B cell (primary cell): ENCODE measurements around the gene DAD1. TPM values are rescaled to one million over a fixed set of nuclear protein-coding genes. Genes with fewer than 3 reads are reported as not detected.
A peak's percentile ranks its signal among the peaks of the same experiment; 100 is the strongest.

Experiments used
- ATAC-seq: fragments of 200-7000 bp; cut with Tn5 transposase; one replicate; pipeline ENCODE4 v1.10.0; 2021; ENCODE audit warnings: low read depth, mild to moderate bottlenecking, moderate number of reproducible peaks, moderate library complexity
- CTCF ChIA-PET: fragments of 350-600 bp; sonication (Branson Sonifier 250); formaldehyde crosslinking; loops from one replicate; lab custom pipeline; 2021; ENCODE audit warnings: antibody characterized with exemption, inconsistent platforms; lab: Charles Lee
- POLR2A ChIA-PET: fragments of 350-600 bp; sonication (Branson Sonifier 250); formaldehyde crosslinking; loops from one replicate; lab custom pipeline; 2021; ENCODE audit warnings: antibody characterized with exemption; lab: Charles Lee
- DNase-seq: peaks from one replicate; pipeline ENCODE4 v3.0.0; 2013
- H2AFZ ChIP-seq: 2 replicates; pipeline ENCODE4 v1.6.1; 2012; ENCODE audit warnings: mild to moderate bottlenecking, low read depth, low read length; ENCODE audit not compliant: insufficient read depth, poor library complexity, severe bottlenecking
- H3K27ac ChIP-seq, 2 donors: 1 replicate in 1 of 2; 2 replicates in 1 of 2; pipeline ENCODE4 v1.5.1; 2012 to 2013; ENCODE audit warnings: low read length in 2 of 2, mild to moderate bottlenecking in 2 of 2, moderate library complexity in 1 of 2
- H3K27me3 ChIP-seq, 4 experiments: fragments of 200-600 bp in 1 of 4; sonication (generic) in 1 of 4; replicated peaks in 1 of 4; 1 replicate in 2 of 4; 2 replicates in 2 of 4; pipeline versions ENCODE4 v1.6.1 to v1.7.0; 2013 to 2016; ENCODE audit warnings: low read length in 3 of 4, mild to moderate bottlenecking in 2 of 4, mixed read lengths in 1 of 4, moderate library complexity in 1 of 4; ENCODE audit not compliant: insufficient read depth in 4 of 4, control insufficient read depth in 3 of 4; ENCODE audit errors: control extremely low read depth in 1 of 4
- H3K36me3 ChIP-seq, 2 experiments: replicated peaks in 1 of 2; 1 replicate in 1 of 2; 2 replicates in 1 of 2; pipeline versions ENCODE4 v1.6.1 to v1.7.1; 2013; ENCODE audit warnings: low read length in 1 of 2; ENCODE audit not compliant: insufficient read depth in 2 of 2, control insufficient read depth in 1 of 2; ENCODE audit errors: control extremely low read depth in 1 of 2, extremely low read depth in 1 of 2
- H3K4me1 ChIP-seq, 2 donors: fragments of 200-600 bp in 1 of 2; sonication (generic) in 1 of 2; 1 replicate in 1 of 2; 2 replicates in 1 of 2; pipeline versions ENCODE4 v1.5.1 to v1.6.1; 2013 to 2017; ENCODE audit warnings: low read length in 2 of 2; ENCODE audit not compliant: control insufficient read depth in 2 of 2, insufficient read depth in 2 of 2
- H3K4me2 ChIP-seq: replicated peaks from 2 replicates; pipeline ENCODE3; 2012; ENCODE audit warnings: mild to moderate bottlenecking, low read depth, low read length; ENCODE audit not compliant: poor library complexity, severe bottlenecking
- H3K4me3 ChIP-seq, 5 experiments: fragments of 200-600 bp in 1 of 5; sonication (generic) in 1 of 5; 1 replicate in 3 of 5; 2 replicates in 2 of 5; pipeline versions ENCODE4 v1.5.1 to v1.7.0; 2011 to 2016; ENCODE audit warnings: low read length in 4 of 5, mild to moderate bottlenecking in 4 of 5, low read depth in 2 of 5, control low read depth in 1 of 5, moderate library complexity in 1 of 5; ENCODE audit not compliant: insufficient read depth in 1 of 5; ENCODE audit errors: control extremely low read depth in 1 of 5, extremely low read depth in 1 of 5
- H3K79me2 ChIP-seq: fragments of 200-600 bp; sonication (generic); one replicate; pipeline ENCODE4 v1.6.0; 2016; ENCODE audit warnings: low read length; ENCODE audit not compliant: control insufficient read depth, insufficient read depth
- H3K9ac ChIP-seq: fragments of 200-600 bp; sonication (generic); 2 replicates; pipeline ENCODE4 v1.6.1; 2017; ENCODE audit warnings: mild to moderate bottlenecking, low read length, moderate library complexity
- H3K9me3 ChIP-seq, 3 donors: one replicate each; pipeline versions ENCODE4 v1.6.1 to v1.7.1; 2013; ENCODE audit warnings: low read length in 2 of 3; ENCODE audit not compliant: control insufficient read depth in 2 of 3, insufficient read depth in 1 of 3; ENCODE audit errors: control extremely low read depth in 1 of 3
- H4K20me1 ChIP-seq: 2 replicates; pipeline ENCODE4 v1.6.0; 2012; ENCODE audit warnings: mild to moderate bottlenecking, low read length; ENCODE audit not compliant: insufficient read depth, control insufficient read depth, poor library complexity, severe bottlenecking
- H3K27ac Mint-ChIP-seq: one replicate; pipeline ENCODE4 v1.8.0; 2021; ENCODE audit warnings: mixed read lengths
- H3K27me3 Mint-ChIP-seq: one replicate; pipeline ENCODE4 v1.8.0; 2021; ENCODE audit warnings: mixed read lengths
- H3K4me1 Mint-ChIP-seq: one replicate; pipeline ENCODE4 v1.8.0; 2021; ENCODE audit warnings: mixed read lengths
- H3K4me3 Mint-ChIP-seq: one replicate; pipeline ENCODE4 v1.8.0; 2021; ENCODE audit warnings: mixed read lengths
- H3K9me3 Mint-ChIP-seq: one replicate; pipeline ENCODE4 v1.8.0; 2022; ENCODE audit warnings: mixed read lengths; ENCODE audit not compliant: insufficient read depth
- CTCF ChIP-seq: fragments of 200-600 bp; IDR thresholded peaks from one replicate; pipeline ENCODE4 v1.8.0; 2022; ENCODE audit warnings: antibody characterized with exemption, mild to moderate bottlenecking
- EZH2 ChIP-seq: IDR thresholded peaks from 2 replicates; pipeline ENCODE4 v1.6.1; 2012; ENCODE audit warnings: borderline replicate concordance, low read depth, mild to moderate bottlenecking, moderate library complexity, low read length; ENCODE audit not compliant: insufficient read depth, poor library complexity, severe bottlenecking
- WGBS: methylation state at CpG from one replicate; pipeline ENCODE4 v1.1.5; 2013; ENCODE audit warnings: missing lambda C conversion rate; ENCODE audit not compliant: insufficient coverage; 5-methylcytosine and 5-hydroxymethylcytosine counted together
- intact Hi-C: fragments of 100-400 bp; cut with micrococcal nuclease; formaldehyde crosslinking; loops from one replicate; pipeline ENCODE4 v1.10.0; 2022
- polyA plus RNA-seq: library from polyadenylated mRNA; depleted of rRNA; stranded (reverse); fragments of >200 nt; gene quantifications from 2 replicates; pipeline ENCODE4 v1.2.3, GENCODE V29; 2012
- total RNA-seq, 2 donors: library from RNA; stranded (reverse); fragments of 120-200 nt in 1 of 2; gene quantifications; 1 replicate in 1 of 2; 2 replicates in 1 of 2; pipeline versions ENCODE4 v1.2.3 to v1.2.4, GENCODE V29; 2013 to 2022

DAD1 gene
- total and polyA plus RNA-seq, 2 donors (not counting 1 experiment from before 2014, with no cell fraction given), result 77.4 to 114 TPM

DNA sequence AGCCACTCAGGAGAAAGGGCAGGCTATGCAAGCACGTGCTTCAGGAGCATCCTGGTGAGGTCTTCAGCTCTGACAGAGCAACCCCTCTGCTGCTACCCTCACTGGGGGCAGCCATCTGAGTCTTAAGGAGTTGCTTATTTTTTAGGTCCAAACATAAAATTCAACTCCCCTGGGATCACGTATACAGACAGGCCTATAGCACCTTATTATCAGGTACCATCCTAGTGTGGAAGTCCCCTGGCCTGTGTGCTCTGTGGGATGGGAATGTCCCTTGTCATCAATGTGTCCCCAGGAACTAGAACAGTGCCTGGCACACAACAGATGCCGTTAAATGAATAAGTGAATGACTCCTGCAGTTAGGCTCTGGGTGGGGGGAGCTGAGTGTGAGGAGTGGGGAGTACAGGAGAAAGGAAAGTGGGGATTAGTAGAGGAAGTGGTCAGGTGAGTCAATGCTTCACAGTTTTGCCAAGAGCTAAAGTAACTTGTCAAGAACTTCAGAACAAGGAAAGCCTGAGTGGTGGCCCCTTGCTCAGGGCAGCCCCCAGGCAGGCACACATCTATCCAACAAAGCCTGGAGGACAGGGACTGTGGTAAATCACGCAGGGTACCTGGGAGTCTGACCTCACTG is 33.5 kb downstream of the DAD1 start:
- TF ChIP-seq CTCF (no peak), EZH2 (no peak)
- Histone ChIP-seq H4K20me1 (no peaks in the 10 kb centered on the region), H3K9me3 (no peaks in the 10 kb centered on the region), H3K27me3 (no peaks in the 10 kb centered on the region), H3K9ac (peak overlapping the region; percentile 44), H3K36me3 (no peaks in the 10 kb centered on the region), H3K27ac (peak overlapping the region; percentile 99 to 100), H3K4me2 (peak overlapping the region; percentile 86), H2AFZ (peak overlapping the region; percentile 50), H3K4me3 (peak overlapping the region in 1 of 5 experiments; percentile 1), H3K79me2 (no peaks in the 10 kb centered on the region), H3K4me1 (peaks cover 60 to 85% of the 10 kb centered on the region in 2 donors)
- H3K27ac Mint-ChIP-seq, result peak overlapping the region; percentile 97
- POLR2A ChIA-PET, result interaction anchor here (0.6 to 2.5 kb wide), 27 partner anchors 9 to 422 kb away, joined by 3 to 43 read pairs (median 6); no protein-coding TSS in a partner anchor
- ATAC-seq, result no peak
- peak; percentile 75 for DNase-seq
- peak overlapping the region; percentile 73 for H3K4me3 Mint-ChIP-seq
- WGBS, result 22% methylated on average over 2 of the region's 4 CpGs
- CTCF ChIA-PET, result interaction anchor here (0.7 to 8.5 kb wide), 49 partner anchors 8 to 522 kb away, joined by 3 to 323 read pairs (median 8); partner anchors contain the start of genes ABHD4, AJUBA and DAD1
- intact Hi-C loops, result loop anchor here (1.0 to 5.0 kb wide), 16 partner anchors 24 to 502 kb away; partner anchors contain the start of genes CDH24, DAD1, LRP10 and MRPL52
- H3K27me3 Mint-ChIP-seq, result peaks cover 3% of the 10 kb centered on the region
- no peaks in the 10 kb centered on the region for H3K9me3 Mint-ChIP-seq
- peaks cover 84% of the 10 kb centered on the region for H3K4me1 Mint-ChIP-seq
